HFFc6 (cell line): ENCODE data around the gene CCDC91. TPM values are rescaled to one million over a fixed set of nuclear protein-coding genes. Genes with fewer than 3 reads are reported as not detected.

Source experiments
- DNase-seq: peaks from one replicate; pipeline ENCODE4 v3.0.0-alpha.2; 2018
- H3K27ac Mint-ChIP-seq: 2 replicates; pipeline ENCODE4 v1.8.0; 2020; ENCODE audit warnings: mild to moderate bottlenecking, mixed read lengths
- H3K27me3 Mint-ChIP-seq: 2 replicates; pipeline ENCODE4 v1.8.0; 2021; ENCODE audit warnings: mild to moderate bottlenecking, moderate library complexity, mixed read lengths; ENCODE audit not compliant: insufficient read depth
- H3K36me3 Mint-ChIP-seq: 2 replicates; pipeline ENCODE4 v1.8.0; 2021; ENCODE audit warnings: low read depth, mixed read lengths
- H3K4me1 Mint-ChIP-seq: 2 replicates; pipeline ENCODE4 v1.8.0; 2020; ENCODE audit warnings: low read depth, mixed read lengths
- H3K4me3 Mint-ChIP-seq: 2 replicates; pipeline ENCODE4 v1.8.0; 2020; ENCODE audit warnings: mild to moderate bottlenecking, moderate library complexity, mixed read lengths
- H3K9me3 Mint-ChIP-seq: 2 replicates; pipeline ENCODE4 v1.8.0; 2020; ENCODE audit warnings: mild to moderate bottlenecking, mixed read lengths
- CTCF ChIP-seq: fragments of 200-600 bp; sonication (generic); IDR thresholded peaks from 2 replicates; pipeline ENCODE4 v1.5.0; 2021; ENCODE audit warnings: antibody characterized with exemption, mild to moderate bottlenecking
- total RNA-seq, 6 experiments: library from RNA; stranded (reverse); fragmentation: NEBNext Ultra II Directional; extraction: Animal tissue kit (Norgen Biotek cat#: 25700); gene quantifications; 2 replicates in 1 of 6; 3 replicates in 5 of 6; pipeline ENCODE4 v1.2.3, GENCODE V29; 2021

CCDC91 gene
- total RNA-seq, 6 experiments from 2014 or later, result 14.7 to 17.3 (median 16.7) TPM

GRCh38 chr12:28162697-28163096, 27.6 kb upstream of the CCDC91 start:
- Mint-ChIP-seq H3K4me3 (no peak overlapping the region), H3K36me3 (no peaks in the 10 kb centered on the region), H3K9me3 (no peaks in the 10 kb centered on the region), H3K27me3 (no peaks in the 10 kb centered on the region), H3K4me1 (peaks cover 14% of the 10 kb centered on the region; the same call in 1 of the 2 replicates), H3K27ac (no peak overlapping the region)
- TF ChIP-seq CTCF, result no peak
- no peak for DNase-seq

GRCh38 chr12:28164644-28165275, 25.5 kb upstream of the CCDC91 start:
- no peak overlapping the region for H3K27ac Mint-ChIP-seq
- DNase-seq, result no peak
- no peaks in the 10 kb centered on the region for H3K9me3 Mint-ChIP-seq
- H3K4me1 Mint-ChIP-seq, result peaks cover 14% of the 10 kb centered on the region; the same call in 1 of the 2 replicates
- no peak overlapping the region for H3K4me3 Mint-ChIP-seq
- H3K36me3 Mint-ChIP-seq, result no peaks in the 10 kb centered on the region
- no peak for TF ChIP-seq CTCF
- H3K27me3 Mint-ChIP-seq, result no peaks in the 10 kb centered on the region

GRCh38 chr12:28167981-28168485, 22.2 kb upstream of the CCDC91 start:
- Mint-ChIP-seq H3K27ac (no peak overlapping the region), H3K9me3 (no peaks in the 10 kb centered on the region), H3K4me3 (no peak overlapping the region), H3K36me3 (no peaks in the 10 kb centered on the region), H3K4me1 (peaks cover 26% of the 10 kb centered on the region), H3K27me3 (no peaks in the 10 kb centered on the region)
- no peak for DNase-seq
- no peak for TF ChIP-seq CTCF

- H3K36me3 Mint-ChIP-seq, result no peaks in the 10 kb centered on the region
- H3K9me3 Mint-ChIP-seq, result no peaks in the 10 kb centered on the region
- H3K4me3 Mint-ChIP-seq, result no peak overlapping the region
- no peaks in the 10 kb centered on the region for H3K27me3 Mint-ChIP-seq
- no peak overlapping the region for H3K27ac Mint-ChIP-seq
- H3K4me1 Mint-ChIP-seq, result peaks cover 20% of the 10 kb centered on the region
- TF ChIP-seq CTCF, result no peak
- no peak for DNase-seq
Observed at GRCh38 chr12:28171356-28172060, 18.7 kb upstream of the CCDC91 start.

GRCh38 chr12:28172434-28173030, 17.7 kb upstream of the CCDC91 start:
- peak; percentile 60 for DNase-seq
- Mint-ChIP-seq H3K4me1 (peaks cover 29% of the 10 kb centered on the region), H3K9me3 (no peaks in the 10 kb centered on the region), H3K27ac (no peak overlapping the region), H3K4me3 (no peak overlapping the region), H3K36me3 (no peaks in the 10 kb centered on the region), H3K27me3 (no peaks in the 10 kb centered on the region)
- peak; percentile 87 for TF ChIP-seq CTCF
